Mucosa of stomach (tissue), 1 donor: Measurements from ENCODE around the gene RAB8A.
"Not testable (repeated sequence)": the region's sequence is repeated elsewhere in the genome, so short reads cannot be mapped to it uniquely, and the experiment has no call there.

Source experiments
- H3K27me3 ChIP-seq: one replicate; pipeline ENCODE4 v1.7.0; 2013; ENCODE audit warnings: mild to moderate bottlenecking, low read length; ENCODE audit not compliant: control insufficient read depth, insufficient read depth
- H3K36me3 ChIP-seq: one replicate; pipeline ENCODE4 v1.7.0; 2013; ENCODE audit warnings: low read length; ENCODE audit not compliant: control insufficient read depth, insufficient read depth
- H3K4me1 ChIP-seq: one replicate; pipeline ENCODE4 v1.7.0; 2013; ENCODE audit warnings: mild to moderate bottlenecking, low read length; ENCODE audit not compliant: control insufficient read depth, insufficient read depth
- H3K4me3 ChIP-seq: one replicate; pipeline ENCODE4 v1.7.0; 2013; ENCODE audit warnings: low read length
- H3K9ac ChIP-seq: one replicate; pipeline ENCODE4 v1.7.0; 2013; ENCODE audit warnings: mild to moderate bottlenecking, low read length, moderate library complexity
- H3K9me3 ChIP-seq: one replicate; pipeline ENCODE4 v1.7.0; 2013; ENCODE audit warnings: mild to moderate bottlenecking, low read length, moderate library complexity; ENCODE audit not compliant: control insufficient read depth
- donor health status: Pancreatic carcinoma.

The RAB8A gene

DNA sequence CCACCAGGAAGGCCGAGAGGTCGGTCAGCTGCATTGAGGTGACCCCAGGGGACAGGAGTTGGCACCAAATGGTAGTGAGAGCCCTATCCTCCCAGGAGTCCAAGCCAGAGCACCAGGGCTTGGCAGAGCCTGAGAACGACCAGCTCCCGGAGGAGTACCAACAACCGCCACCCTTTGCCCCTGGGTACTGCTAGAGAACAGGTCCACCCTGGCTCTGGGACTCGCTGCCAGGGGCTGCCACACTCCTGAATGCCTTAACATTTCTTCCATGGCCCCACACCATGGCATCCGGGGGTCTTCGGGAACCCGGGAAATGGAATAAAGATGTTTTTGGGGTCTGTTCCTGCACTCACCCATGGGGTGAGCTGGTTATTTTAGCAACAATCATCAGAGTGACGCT, 45.9 kb downstream of the RAB8A start:
- H3K4me1 ChIP-seq = peaks cover 11% of the 10 kb centered on the region
- H3K9me3 ChIP-seq = no peaks in the 10 kb centered on the region
- H3K27me3 ChIP-seq = no peaks in the 10 kb centered on the region
- no peaks in the 10 kb centered on the region for H3K36me3 ChIP-seq
- H3K4me3 ChIP-seq = no peak overlapping the region
- H3K9ac ChIP-seq = no peak overlapping the region

DNA sequence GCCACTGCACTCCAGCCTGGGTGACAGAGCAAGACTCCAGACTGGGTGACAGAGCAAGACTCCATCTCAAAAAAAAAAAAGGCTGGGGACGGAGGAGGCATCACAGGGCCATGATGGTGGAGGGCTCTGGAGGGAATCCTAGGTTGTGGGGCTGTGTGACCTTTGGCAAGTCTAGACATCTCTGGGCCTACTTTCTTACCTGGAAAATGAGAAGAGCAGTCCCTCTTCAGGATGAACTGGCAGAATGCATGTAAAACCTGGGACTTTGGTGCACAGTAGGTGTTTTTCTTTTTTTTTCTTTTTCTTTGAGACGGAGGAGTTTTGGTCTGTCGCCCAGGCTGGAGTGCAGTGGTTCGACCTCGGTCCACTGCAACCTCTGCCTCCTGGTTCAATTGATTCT, 48.0 kb downstream of the RAB8A start:
- Histone ChIP-seq H3K9me3 (no peaks in the 10 kb centered on the region), H3K9ac (no peak overlapping the region), H3K36me3 (no peaks in the 10 kb centered on the region), H3K4me1 (peaks cover 11% of the 10 kb centered on the region), H3K27me3 (no peaks in the 10 kb centered on the region), H3K4me3 (no peak overlapping the region)

DNA sequence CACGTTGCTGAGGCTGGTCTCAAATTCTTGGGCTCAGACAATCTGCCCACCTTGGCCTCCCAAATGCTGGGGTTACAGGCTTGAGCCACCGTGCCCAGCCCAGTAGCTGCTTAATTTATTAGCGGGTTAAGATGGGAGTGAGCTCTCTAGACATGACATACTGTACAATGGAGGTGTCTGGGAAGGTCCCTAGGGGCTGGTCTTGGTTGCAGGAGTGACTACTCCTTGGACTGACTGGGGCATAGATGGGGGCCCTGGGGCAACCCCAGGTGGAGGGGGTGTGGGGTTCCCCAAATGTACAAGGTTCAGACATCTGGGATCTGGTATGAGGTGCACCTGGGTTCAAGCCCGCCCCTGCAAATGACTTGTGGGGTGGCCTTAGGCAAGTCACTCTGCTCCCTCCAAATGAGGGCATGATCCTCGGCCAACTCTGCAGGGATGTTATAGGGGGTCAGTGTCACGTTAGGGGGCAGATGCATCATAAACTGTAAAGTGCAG, 48.8 kb downstream of the RAB8A start:
- no peaks in the 10 kb centered on the region for H3K27me3 ChIP-seq
- no peaks in the 10 kb centered on the region for H3K36me3 ChIP-seq
- H3K4me3 ChIP-seq = no peak overlapping the region
- H3K9ac ChIP-seq = no peak overlapping the region
- H3K4me1 ChIP-seq = peaks cover 11% of the 10 kb centered on the region
- H3K9me3 ChIP-seq = no peaks in the 10 kb centered on the region

DNA sequence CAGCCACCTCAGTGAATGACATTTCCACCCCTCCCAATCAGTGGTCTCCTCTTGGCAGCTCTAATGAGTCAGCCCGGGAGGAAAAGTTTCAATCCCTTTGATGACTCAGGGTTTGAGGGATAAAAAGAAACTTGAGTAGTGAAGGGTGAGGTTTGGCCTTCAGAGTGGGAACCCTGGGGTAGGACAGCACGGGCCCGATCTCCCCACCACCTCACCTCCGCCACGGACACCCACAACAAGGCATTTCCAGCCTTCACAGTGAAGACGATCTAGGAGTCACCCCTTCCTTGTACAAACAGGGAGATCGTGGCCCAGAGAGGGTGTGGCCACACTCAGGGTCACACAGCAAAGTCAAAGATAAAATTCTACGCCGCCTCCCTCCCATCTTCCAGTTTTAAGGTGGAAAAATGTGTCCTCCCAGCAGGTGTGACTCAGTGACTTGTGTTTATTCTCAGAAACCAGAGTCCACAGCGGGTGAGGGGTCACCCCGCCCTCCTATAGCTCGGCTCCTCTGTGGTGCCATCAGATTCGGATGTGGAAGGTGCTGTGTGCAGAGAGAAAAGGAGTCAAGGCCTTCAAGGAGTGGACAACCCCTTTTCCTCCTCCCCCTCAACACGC, 49.4 kb downstream of the RAB8A start:
- Histone ChIP-seq H3K9me3 (no peaks in the 10 kb centered on the region), H3K36me3 (no peaks in the 10 kb centered on the region), H3K27me3 (no peaks in the 10 kb centered on the region), H3K4me3 (no peak overlapping the region), H3K9ac (no peak overlapping the region), H3K4me1 (peaks cover 11% of the 10 kb centered on the region)

DNA sequence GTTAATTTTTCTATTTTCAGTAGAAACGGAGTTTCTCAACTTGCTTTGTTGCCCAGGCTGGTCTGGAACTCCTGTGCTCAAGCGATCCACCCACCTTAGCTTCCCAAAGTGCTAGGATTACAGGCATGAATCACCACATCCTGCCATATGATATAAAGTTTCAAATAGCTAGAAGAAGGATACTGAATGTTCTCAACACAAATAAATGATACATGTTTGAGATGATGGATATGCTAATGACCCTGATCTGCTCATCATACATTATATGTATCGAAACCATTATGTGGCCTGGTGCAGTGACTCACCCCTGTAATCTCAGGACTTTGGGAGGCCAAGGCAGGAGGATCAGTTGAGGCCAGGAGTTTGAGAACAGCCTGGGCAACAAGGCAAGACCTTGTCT, 50.2 kb downstream of the RAB8A start:
- Histone ChIP-seq H3K27me3 (no peaks in the 10 kb centered on the region), H3K9ac (no peak overlapping the region), H3K4me3 (no peak overlapping the region)

DNA sequence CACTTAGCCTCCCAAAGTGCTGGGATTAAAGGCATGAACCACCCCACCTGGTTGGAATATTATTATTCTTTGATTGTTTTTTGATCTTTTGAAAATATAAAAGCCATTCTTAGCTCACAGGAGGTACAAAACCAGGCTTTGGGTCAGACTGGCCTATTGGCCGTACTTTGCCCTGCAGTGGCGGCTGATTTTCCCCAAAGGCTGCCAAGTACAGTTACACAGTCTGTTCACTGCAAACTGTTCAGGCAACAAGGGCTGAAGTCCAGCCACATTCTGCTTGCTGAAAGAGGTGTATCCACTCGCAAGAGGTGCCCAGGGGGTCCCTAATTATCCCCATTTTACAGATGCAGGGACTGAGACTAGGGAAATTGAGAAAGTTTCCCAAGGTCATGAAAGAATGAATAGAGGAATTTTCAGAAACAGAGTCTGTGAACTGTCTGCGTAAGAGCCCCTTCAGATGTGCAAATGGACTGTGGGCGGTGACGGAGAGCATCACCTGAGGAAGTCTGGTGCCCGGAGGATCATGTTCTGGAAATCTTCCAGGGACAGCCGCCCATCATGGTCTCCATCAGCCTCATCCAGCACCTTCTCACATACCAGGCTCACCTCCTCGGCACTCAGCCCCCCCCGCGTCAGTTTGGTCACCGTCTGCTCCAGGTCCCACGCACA, 52.7 kb downstream of the RAB8A start:
- Histone ChIP-seq H3K4me1 (peaks cover 11% of the 10 kb centered on the region), H3K36me3 (no peaks in the 10 kb centered on the region), H3K27me3 (no peaks in the 10 kb centered on the region), H3K9me3 (no peaks in the 10 kb centered on the region), H3K9ac (no peak overlapping the region), H3K4me3 (no peak overlapping the region)

More for the DNA sequence above, 50.2 kb downstream of the RAB8A start:
- Histone ChIP-seq H3K36me3 (no peaks in the 10 kb centered on the region), H3K4me1 (peaks cover 11% of the 10 kb centered on the region), H3K9me3 (no peaks in the 10 kb centered on the region)

DNA sequence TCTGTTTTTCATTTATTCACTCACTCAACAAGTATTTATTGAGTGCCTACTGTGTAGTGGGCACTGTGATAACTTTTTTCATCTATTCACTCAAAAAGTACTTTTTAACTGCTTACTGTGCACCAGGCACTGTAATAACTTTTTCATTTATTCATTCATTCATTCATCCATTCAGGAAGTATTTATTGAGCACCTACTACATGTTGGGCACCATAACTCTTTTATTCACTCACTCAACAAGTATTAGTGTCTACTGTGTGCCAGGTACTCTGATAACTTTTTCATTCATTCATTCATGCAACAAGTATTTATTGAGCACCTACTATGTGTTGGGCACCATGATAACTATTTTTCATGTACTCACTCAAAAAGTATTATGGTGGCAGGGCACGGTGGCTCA, 54.7 kb downstream of the RAB8A start:
- Histone ChIP-seq H3K9me3 (no peaks in the 10 kb centered on the region), H3K4me1 (peaks cover under 1% of the 10 kb centered on the region), H3K9ac (no peak overlapping the region), H3K4me3 (no peak overlapping the region), H3K27me3 (no peaks in the 10 kb centered on the region), H3K36me3 (no peaks in the 10 kb centered on the region)

DNA sequence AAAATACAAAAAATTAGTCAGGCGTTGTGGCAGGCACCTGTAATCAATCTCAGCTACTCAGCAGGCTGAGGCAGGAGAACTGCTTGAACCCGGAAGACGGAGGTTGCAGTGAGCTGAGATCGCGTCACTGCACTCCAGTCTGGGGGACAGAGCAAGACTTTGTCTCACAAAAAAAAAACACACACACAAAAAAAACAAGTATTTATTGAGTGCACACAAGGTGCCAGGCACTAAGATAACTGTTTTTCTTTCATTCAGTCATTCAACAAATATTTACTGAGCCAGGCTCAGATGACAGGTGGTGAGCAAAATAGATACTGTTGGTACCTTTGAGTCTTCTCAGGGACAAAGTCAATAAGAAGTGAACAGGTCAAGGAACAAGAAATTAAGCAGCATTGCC, 55.4 kb downstream of the RAB8A start:
- H3K36me3 ChIP-seq = no peaks in the 10 kb centered on the region

DNA sequence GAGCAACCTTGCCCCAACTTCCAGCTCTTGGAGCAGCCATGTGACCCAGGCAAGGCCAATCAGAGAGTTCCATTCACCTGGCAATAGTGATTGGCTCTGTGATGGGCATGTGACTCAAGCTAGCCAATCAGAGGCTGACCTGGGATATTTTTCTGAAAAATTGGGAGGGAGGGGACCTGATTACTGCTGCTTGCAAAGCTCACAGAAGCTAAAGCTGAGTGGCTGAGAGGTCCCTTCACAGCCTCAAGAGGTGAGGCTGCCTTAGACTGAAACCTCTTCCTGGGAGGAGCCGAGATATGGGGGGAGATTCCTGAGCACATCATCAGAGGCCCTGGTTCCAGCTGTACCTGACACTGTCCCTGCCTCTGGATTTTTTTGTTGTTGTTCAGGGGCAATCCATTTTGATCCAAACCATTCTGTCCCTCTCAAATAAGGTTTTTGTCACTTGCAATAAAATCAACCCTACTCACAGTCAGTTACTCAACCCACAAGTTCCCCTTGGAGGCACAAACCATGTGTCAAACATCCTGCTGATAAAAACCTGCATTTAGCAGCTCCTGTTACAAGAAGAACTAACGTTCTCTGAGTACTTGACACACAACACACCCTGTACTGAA, 56.9 kb downstream of the RAB8A start:
- no peak overlapping the region for H3K4me3 ChIP-seq
- no peaks in the 10 kb centered on the region for H3K4me1 ChIP-seq
- H3K9ac ChIP-seq = no peak overlapping the region
- no peaks in the 10 kb centered on the region for H3K9me3 ChIP-seq
- H3K27me3 ChIP-seq = no peaks in the 10 kb centered on the region
- no peaks in the 10 kb centered on the region for H3K36me3 ChIP-seq

More for the DNA sequence above, 55.4 kb downstream of the RAB8A start:
- Histone ChIP-seq H3K9ac (no peak overlapping the region), H3K9me3 (no peaks in the 10 kb centered on the region), H3K27me3 (no peaks in the 10 kb centered on the region), H3K4me1 (no peaks in the 10 kb centered on the region), H3K4me3 (no peak overlapping the region)

DNA sequence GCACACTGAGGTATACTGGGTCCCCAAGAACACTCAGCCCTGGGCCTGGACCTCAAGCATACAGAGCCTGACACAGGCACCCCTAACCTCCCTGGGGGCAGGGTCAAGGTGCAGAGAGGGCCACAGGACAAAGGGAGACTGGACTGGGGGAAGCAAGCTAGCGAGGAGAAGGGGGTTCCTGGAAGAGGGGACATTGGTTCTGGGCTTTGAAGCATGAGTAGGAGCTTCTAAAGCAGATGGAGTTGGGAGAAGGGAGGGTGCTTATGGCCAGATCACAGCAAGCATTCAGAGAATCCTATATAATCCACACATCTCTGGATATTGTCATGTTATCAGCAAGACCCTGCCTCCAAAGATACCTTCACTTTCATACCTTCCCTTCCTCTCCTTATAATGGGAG, 58.4 kb downstream of the RAB8A start:
- no peaks in the 10 kb centered on the region for H3K4me1 ChIP-seq
- no peak overlapping the region for H3K4me3 ChIP-seq
- H3K9ac ChIP-seq = no peak overlapping the region
- H3K27me3 ChIP-seq = no peaks in the 10 kb centered on the region
- no peaks in the 10 kb centered on the region for H3K9me3 ChIP-seq
- no peaks in the 10 kb centered on the region for H3K36me3 ChIP-seq

DNA sequence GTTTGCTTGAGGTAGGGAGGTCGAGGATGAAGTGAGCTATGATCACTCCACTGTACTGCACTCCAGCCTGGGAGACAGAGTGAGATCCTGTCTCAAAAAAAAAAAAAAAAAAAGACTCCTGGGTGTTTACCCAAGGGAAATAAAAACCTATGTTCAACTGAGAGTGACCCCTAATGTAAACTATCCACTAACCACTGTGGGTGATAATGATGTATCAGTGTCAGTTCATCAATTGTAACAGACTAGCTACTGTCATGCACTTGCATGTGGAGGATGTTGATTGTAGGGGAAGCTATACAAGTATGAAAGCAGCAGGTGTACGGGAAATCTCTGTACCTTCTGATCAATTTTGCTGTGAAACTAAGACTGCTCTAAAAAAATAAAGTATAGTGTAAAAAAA, 64.3 kb downstream of the RAB8A start:
- Histone ChIP-seq H3K9me3 (no peaks in the 10 kb centered on the region), H3K27me3 (no peaks in the 10 kb centered on the region), H3K9ac (no peak overlapping the region), H3K4me3 (no peak overlapping the region), H3K4me1 (no peaks in the 10 kb centered on the region), H3K36me3 (no peaks in the 10 kb centered on the region)

DNA sequence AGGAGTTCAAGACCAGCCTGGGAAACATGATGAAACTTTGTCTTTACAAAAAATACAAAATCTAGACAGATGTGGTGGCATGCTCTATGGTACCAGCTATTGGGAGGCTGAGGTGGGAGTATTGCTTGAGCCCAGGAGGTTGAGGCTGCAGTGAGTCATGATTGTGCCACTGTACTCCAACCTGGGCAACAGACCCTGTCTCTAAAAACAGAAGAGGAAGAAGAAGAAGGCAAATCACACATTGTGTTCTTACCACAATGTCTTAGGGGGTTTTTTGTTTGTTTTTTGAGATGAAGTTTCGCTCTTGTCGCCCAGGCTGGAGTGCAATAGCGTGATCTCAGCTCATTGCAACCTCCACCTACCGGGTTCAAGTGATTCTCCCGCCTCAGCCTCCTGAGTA, 67.2 kb downstream of the RAB8A start:
- not testable (repeated sequence) for H3K9me3 ChIP-seq, H3K36me3 ChIP-seq, H3K4me1 ChIP-seq, H3K4me3 ChIP-seq, H3K27me3 ChIP-seq, H3K9ac ChIP-seq
